Activated CD4-positive, alpha-beta T cell treated with anti-CD3 and anti-CD28 coated beads for 36 hours (primary cell): ENCODE measurements around the gene MMRN1. TPM values are rescaled to one million over a fixed set of nuclear protein-coding genes. Genes with fewer than 3 reads are reported as not detected.
"Not testable (repeated sequence)": the region's sequence is repeated elsewhere in the genome, so short reads cannot be mapped to it uniquely, and the experiment has no call there.

Experiments
- ATAC-seq: fragments of 200-7000 bp; cut with Tn5 transposase; one replicate; pipeline ENCODE4 v1.10.0; 2021; ENCODE audit warnings: mild to moderate bottlenecking, moderate library complexity
- CTCF ChIA-PET: fragments of 350-600 bp; sonication (Branson Sonifier 250); formaldehyde crosslinking; loops from one replicate; lab custom pipeline; 2021; ENCODE audit warnings: antibody characterized with exemption; lab: Charles Lee
- POLR2A ChIA-PET: fragments of 350-600 bp; sonication (Branson Sonifier 250); formaldehyde crosslinking; loops from one replicate; lab custom pipeline; 2021; ENCODE audit warnings: antibody characterized with exemption, inconsistent platforms; lab: Charles Lee
- DNase-seq: peaks from one replicate; pipeline ENCODE4 v3.0.0-alpha.2; 2020
- H3K27ac Mint-ChIP-seq: one replicate; pipeline ENCODE4 v1.8.0; 2021; ENCODE audit warnings: mixed read lengths
- H3K27me3 Mint-ChIP-seq: one replicate; pipeline ENCODE4 v1.8.0; 2021; ENCODE audit warnings: mixed read lengths
- H3K36me3 Mint-ChIP-seq: one replicate; pipeline ENCODE4 v1.8.0; 2021; ENCODE audit warnings: low read depth, mixed read lengths
- H3K4me1 Mint-ChIP-seq: one replicate; pipeline ENCODE4 v1.8.0; 2021; ENCODE audit warnings: mixed read lengths
- H3K4me3 Mint-ChIP-seq: one replicate; pipeline ENCODE4 v1.8.0; 2021; ENCODE audit warnings: mild to moderate bottlenecking, moderate library complexity, mixed read lengths
- H3K9me3 Mint-ChIP-seq: one replicate; pipeline ENCODE4 v1.8.0; 2021; ENCODE audit warnings: low read depth, mixed read lengths
- intact Hi-C, 2 experiments: fragments of 100-400 bp; cut with DNase I in 1 of 2; cut with micrococcal nuclease in 1 of 2; formaldehyde crosslinking; loops; one replicate each; pipeline versions ENCODE4 v1.14.2 to v1.15.1; 2022 to 2024; cut with DNase I, micrococcal nuclease
- total RNA-seq, 2 experiments: library from RNA; stranded (reverse); gene quantifications; one replicate each; pipeline ENCODE4 v1.2.3, GENCODE V29; 2021

MMRN1 gene
- total RNA-seq, 2 experiments from 2014 or later: 0.04 to 0.11 TPM

DNA sequence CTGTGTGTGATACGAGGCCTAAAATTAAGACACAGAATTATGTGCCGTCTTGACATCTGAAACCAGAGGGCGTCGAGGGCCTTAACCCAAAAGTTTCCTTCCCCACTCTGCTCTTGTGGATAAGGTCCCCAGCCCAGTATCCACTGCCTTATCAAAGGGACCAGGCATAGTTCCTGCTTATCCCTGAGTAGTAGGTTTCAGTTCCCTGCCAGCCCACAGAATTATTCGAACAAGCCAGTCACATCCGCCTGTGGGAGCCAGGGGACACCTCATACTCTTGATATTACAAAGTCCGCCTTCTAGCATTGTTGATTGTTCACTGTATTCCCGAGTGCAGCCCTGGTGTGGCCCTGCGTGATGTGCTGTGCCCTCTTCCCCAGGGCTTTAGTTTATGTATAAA is 5.4 kb upstream of the MMRN1 start:
- CTCF ChIA-PET: interaction anchor here (1.2 kb wide), 1 partner anchor 14 kb away, joined by 3 read pairs; no protein-coding TSS in a partner anchor
- POLR2A ChIA-PET: no interaction called here
- no peak overlapping the region for H3K4me3 Mint-ChIP-seq
- H3K4me1 Mint-ChIP-seq: peaks cover 2% of the 10 kb centered on the region
- H3K36me3 Mint-ChIP-seq: no peaks in the 10 kb centered on the region
- ATAC-seq: no peak
- intact Hi-C loops: no loop called here
- no peak for DNase-seq
- peaks cover 3% of the 10 kb centered on the region for H3K9me3 Mint-ChIP-seq
- H3K27ac Mint-ChIP-seq: no peak overlapping the region
- H3K27me3 Mint-ChIP-seq: peaks cover 5% of the 10 kb centered on the region

- Mint-ChIP-seq H3K27me3 (no peaks in the 10 kb centered on the region), H3K36me3 (no peaks in the 10 kb centered on the region), H3K4me1 (peaks cover 21% of the 10 kb centered on the region), H3K9me3 (no peaks in the 10 kb centered on the region), H3K4me3 (no peak overlapping the region), H3K27ac (no peak overlapping the region)
- DNase-seq: no peak
- ATAC-seq: no peak
- ChIA-PET CTCF (no interaction called here), POLR2A (no interaction called here)
- intact Hi-C loops: loop anchor here in 1 of 2 experiments (10.0 kb wide), 1 partner anchor 413 kb away; no protein-coding TSS in a partner anchor
These were observed 3.2 kb downstream of the MMRN1 start for GRCh38 chr4:89897867-89898266.

DNA sequence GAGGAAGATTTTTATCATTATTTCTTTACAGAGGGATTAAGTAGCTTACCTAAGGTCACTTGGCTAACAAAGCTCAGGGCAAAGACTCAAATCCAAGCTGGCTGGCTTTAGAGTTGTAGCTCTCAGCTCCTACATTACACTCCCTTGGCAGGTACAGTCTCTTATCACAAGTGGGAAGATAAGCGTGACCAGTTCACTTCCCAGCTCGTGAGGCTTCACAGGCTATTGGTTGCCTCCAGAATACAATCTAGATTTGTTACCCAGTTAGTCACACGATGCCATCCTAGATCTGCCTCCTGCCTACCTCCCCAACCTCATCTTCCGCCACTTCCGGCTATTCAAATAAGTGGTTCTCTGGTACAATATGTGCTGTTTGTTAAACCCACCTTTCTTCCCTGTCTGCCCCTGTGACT is 3.7 kb downstream of the MMRN1 start:
- H3K9me3 Mint-ChIP-seq: no peaks in the 10 kb centered on the region
- no peak overlapping the region for H3K27ac Mint-ChIP-seq
- ChIA-PET CTCF (interaction anchor here (0.6 kb wide), 1 partner anchor 74 kb away, joined by 3 read pairs; no protein-coding TSS in a partner anchor), POLR2A (no interaction called here)
- peaks cover 21% of the 10 kb centered on the region for H3K4me1 Mint-ChIP-seq
- no peak overlapping the region for H3K4me3 Mint-ChIP-seq
- intact Hi-C loops: loop anchor here in 1 of 2 experiments (10.0 kb wide), 1 partner anchor 414 kb away; no protein-coding TSS in a partner anchor
- DNase-seq (no peak), ATAC-seq (peak; percentile 28)
- H3K36me3 Mint-ChIP-seq: no peaks in the 10 kb centered on the region
- H3K27me3 Mint-ChIP-seq: no peaks in the 10 kb centered on the region

DNA sequence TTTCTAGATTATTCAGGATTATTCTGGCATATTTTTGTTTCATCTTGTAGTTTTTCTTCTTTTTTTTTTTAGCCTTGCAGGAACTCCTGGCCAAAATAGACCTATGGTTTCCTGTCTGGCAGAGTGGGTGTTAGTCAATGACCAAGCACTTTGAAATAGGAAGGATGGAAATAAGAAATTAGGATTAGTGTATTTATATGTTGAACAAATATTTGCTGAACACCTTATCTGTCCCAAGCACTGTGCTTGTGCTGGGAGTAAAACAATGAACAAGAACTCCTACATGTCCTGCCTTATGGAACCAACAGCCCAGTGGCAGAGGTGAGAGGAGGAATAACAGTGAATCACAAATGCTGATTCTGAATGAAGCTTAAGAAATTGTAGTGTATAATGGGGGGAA is 4.5 kb downstream of the MMRN1 start:
- H3K27ac Mint-ChIP-seq: no peak overlapping the region
- no peaks in the 10 kb centered on the region for H3K36me3 Mint-ChIP-seq
- no peak for ATAC-seq
- peaks cover 19% of the 10 kb centered on the region for H3K4me1 Mint-ChIP-seq
- no peak for DNase-seq
- intact Hi-C loops: loop anchor here in 1 of 2 experiments (10.0 kb wide), 1 partner anchor 414 kb away; no protein-coding TSS in a partner anchor
- ChIA-PET POLR2A (no interaction called here), CTCF (interaction anchor here (0.6 kb wide), 1 partner anchor 75 kb away, joined by 3 read pairs; no protein-coding TSS in a partner anchor)
- H3K9me3 Mint-ChIP-seq: no peaks in the 10 kb centered on the region
- H3K4me3 Mint-ChIP-seq: no peak overlapping the region
- no peaks in the 10 kb centered on the region for H3K27me3 Mint-ChIP-seq

- CTCF ChIA-PET: interaction anchor here (0.6 to 1.2 kb wide), 2 partner anchors 12 to 394 kb away, joined by 3 to 4 read pairs; no protein-coding TSS in a partner anchor
- no peak overlapping the region for H3K4me3 Mint-ChIP-seq
- peaks cover 13% of the 10 kb centered on the region for H3K4me1 Mint-ChIP-seq
- no peaks in the 10 kb centered on the region for H3K9me3 Mint-ChIP-seq
- POLR2A ChIA-PET: no interaction called here
- H3K36me3 Mint-ChIP-seq: no peaks in the 10 kb centered on the region
- H3K27ac Mint-ChIP-seq: no peak overlapping the region
- H3K27me3 Mint-ChIP-seq: no peaks in the 10 kb centered on the region
- DNase-seq: no peak
- intact Hi-C loops: loop anchor here (2.0 to 10.0 kb wide), 8 partner anchors 241 to 673 kb away; no protein-coding TSS in a partner anchor
- no peak for ATAC-seq
These were observed 5.2 kb downstream of the MMRN1 start for GRCh38 chr4:89899854-89900253.

DNA sequence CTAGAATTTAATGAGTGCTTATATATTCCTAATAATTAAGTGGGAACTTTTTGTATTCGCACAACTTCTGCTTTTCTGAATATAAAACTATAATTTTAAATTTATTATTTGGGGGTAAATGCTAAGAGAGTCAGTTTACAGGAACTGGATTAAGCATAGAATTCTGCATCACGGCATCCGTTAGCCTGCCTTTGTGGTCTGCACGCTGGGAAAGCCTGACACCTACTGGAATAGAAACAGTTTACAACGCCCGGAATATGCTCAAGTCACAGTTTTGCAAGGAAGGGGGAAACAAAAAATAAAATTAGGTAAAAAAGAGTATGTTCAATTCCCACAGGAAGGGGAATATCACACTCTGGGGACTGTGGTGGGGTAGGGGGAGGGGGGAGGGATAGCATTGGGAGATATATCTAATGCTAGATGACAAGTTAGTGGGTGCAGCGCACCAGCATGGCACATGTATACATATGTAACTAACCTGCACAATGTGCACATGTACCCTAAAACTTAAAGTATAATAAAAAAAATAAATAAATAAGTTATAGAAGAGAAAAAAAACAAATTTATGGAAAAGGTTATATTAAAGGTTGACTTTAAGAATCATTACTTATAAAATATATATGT is 7.3 kb downstream of the MMRN1 start:
- peak; percentile 75 for DNase-seq
- POLR2A ChIA-PET, H3K27me3 Mint-ChIP-seq, H3K27ac Mint-ChIP-seq, H3K9me3 Mint-ChIP-seq, H3K4me1 Mint-ChIP-seq, H3K36me3 Mint-ChIP-seq, H3K4me3 Mint-ChIP-seq: not testable (repeated sequence)
- CTCF ChIA-PET: interaction anchor here (1.0 to 1.5 kb wide), 2 partner anchors 10 to 20 kb away, joined by 3 to 5 read pairs; no protein-coding TSS in a partner anchor
- ATAC-seq: peak; percentile 84
- intact Hi-C loops: loop anchor here (1.0 to 10.0 kb wide), 12 partner anchors 65 to 743 kb away; partner anchors contain the start of gene SNCA (in 1 of the 2)

GRCh38 chr4:89904524-89904923 is 9.9 kb downstream of the MMRN1 start:
- ChIA-PET POLR2A (no interaction called here), CTCF (no interaction called here)
- no peaks in the 10 kb centered on the region for H3K36me3 Mint-ChIP-seq
- H3K9me3 Mint-ChIP-seq: no peaks in the 10 kb centered on the region
- ATAC-seq (no peak), DNase-seq (no peak)
- H3K27ac Mint-ChIP-seq: no peak overlapping the region
- peaks cover 2% of the 10 kb centered on the region for H3K4me1 Mint-ChIP-seq
- H3K4me3 Mint-ChIP-seq: no peak overlapping the region
- no peaks in the 10 kb centered on the region for H3K27me3 Mint-ChIP-seq
- intact Hi-C loops: loop anchor here (5.0 to 10.0 kb wide), 6 partner anchors 262 to 677 kb away; no protein-coding TSS in a partner anchor

DNA sequence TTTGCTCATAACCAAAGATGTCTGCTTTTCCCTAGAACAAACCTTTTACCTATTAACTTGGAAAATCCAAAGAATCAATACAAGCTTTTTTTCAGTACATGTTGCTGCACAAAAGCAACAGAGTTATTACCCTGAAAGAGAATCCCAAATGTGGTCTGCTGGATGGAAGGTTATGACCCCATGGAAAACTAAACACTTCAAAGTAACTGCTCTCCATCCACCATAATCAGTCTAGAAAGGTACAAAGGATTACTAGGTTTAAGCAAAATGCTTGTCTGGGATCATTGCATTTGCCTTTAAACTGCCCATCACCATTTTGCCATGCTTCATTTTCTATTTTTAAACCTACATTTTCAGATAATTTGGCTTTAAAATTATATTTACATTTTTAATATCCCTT is 11.7 kb downstream of the MMRN1 start:
- Mint-ChIP-seq H3K4me3 (no peak overlapping the region), H3K9me3 (no peaks in the 10 kb centered on the region), H3K27me3 (no peaks in the 10 kb centered on the region), H3K4me1 (peaks cover 2% of the 10 kb centered on the region), H3K36me3 (no peaks in the 10 kb centered on the region), H3K27ac (no peak overlapping the region)
- no peak for DNase-seq
- no peak for ATAC-seq
- POLR2A ChIA-PET: no interaction called here
- intact Hi-C loops: loop anchor here in 1 of 2 experiments (10.0 kb wide), 1 partner anchor 322 kb away; no protein-coding TSS in a partner anchor
- CTCF ChIA-PET: interaction anchor here (0.7 to 1.6 kb wide), 3 partner anchors 12 to 173 kb away, joined by 3 to 4 read pairs (median 3); partner anchors contain the start of gene MMRN1

GRCh38 chr4:89906777-89907521 is 12.3 kb downstream of the MMRN1 start:
- no peak for DNase-seq

GRCh38 chr4:89909889-89910288 is 15.2 kb downstream of the MMRN1 start:
- H3K4me3 Mint-ChIP-seq: no peak overlapping the region
- H3K27me3 Mint-ChIP-seq: no peaks in the 10 kb centered on the region
- ChIA-PET POLR2A (no interaction called here), CTCF (interaction anchor here (0.9 to 1.0 kb wide), 2 partner anchors 37 to 41 kb away, joined by 3 read pairs; no protein-coding TSS in a partner anchor)
- intact Hi-C loops: loop anchor here in 1 of 2 experiments (10.0 kb wide), 1 partner anchor 325 kb away; no protein-coding TSS in a partner anchor
- H3K27ac Mint-ChIP-seq: no peak overlapping the region
- no peaks in the 10 kb centered on the region for H3K36me3 Mint-ChIP-seq
- ATAC-seq (no peak), DNase-seq (no peak)
- H3K4me1 Mint-ChIP-seq: peaks cover 2% of the 10 kb centered on the region
- no peaks in the 10 kb centered on the region for H3K9me3 Mint-ChIP-seq

More at GRCh38 chr4:89906777-89907521, 12.3 kb downstream of the MMRN1 start:
- Mint-ChIP-seq H3K36me3 (no peaks in the 10 kb centered on the region), H3K4me3 (no peak overlapping the region), H3K4me1 (peaks cover 2% of the 10 kb centered on the region), H3K9me3 (no peaks in the 10 kb centered on the region), H3K27me3 (no peaks in the 10 kb centered on the region), H3K27ac (no peak overlapping the region)
- intact Hi-C loops: loop anchor here in 1 of 2 experiments (10.0 kb wide), 1 partner anchor 322 kb away; no protein-coding TSS in a partner anchor
- CTCF ChIA-PET: interaction anchor here (0.7 to 1.6 kb wide), 3 partner anchors 13 to 173 kb away, joined by 3 to 4 read pairs (median 3); partner anchors contain the start of gene MMRN1
- peak; percentile 93 for ATAC-seq
- POLR2A ChIA-PET: no interaction called here

GRCh38 chr4:89913623-89914022 is 19.0 kb downstream of the MMRN1 start:
- no peak overlapping the region for H3K27ac Mint-ChIP-seq
- H3K27me3 Mint-ChIP-seq: no peaks in the 10 kb centered on the region
- CTCF ChIA-PET: no interaction called here
- H3K36me3 Mint-ChIP-seq: no peaks in the 10 kb centered on the region
- POLR2A ChIA-PET: no interaction called here
- H3K4me3 Mint-ChIP-seq: no peak overlapping the region
- intact Hi-C loops: loop anchor here in 1 of 2 experiments (2.0 kb wide), 1 partner anchor 379 kb away; no protein-coding TSS in a partner anchor
- H3K4me1 Mint-ChIP-seq: no peaks in the 10 kb centered on the region
- ATAC-seq (no peak), DNase-seq (no peak)
- no peaks in the 10 kb centered on the region for H3K9me3 Mint-ChIP-seq
